GM12878 (cell line): ENCODE measurements around the gene ARPC1B. TPM values are rescaled to one million over a fixed set of nuclear protein-coding genes. Genes with fewer than 3 reads are reported as not detected.

Experiments used
- ATAC-seq: fragments of 200-7000 bp; cut with Tn5 transposase; 3 replicates; pipeline ENCODE4 v1.9.1; 2020; ENCODE audit warnings: mild to moderate bottlenecking, moderate library complexity
- BruUV-seq: library from RNA; stranded (reverse); fragments of 400-500 nt; replicated peaks from 2 replicates; lab custom pipeline; 2021; lab: Mats Ljungman, UMichigan
- CTCF ChIA-PET: fragments of 300-600 bp; sonication (Branson Sonifier 250); formaldehyde crosslinking; extraction: SDS; loops from one replicate; lab custom pipeline; 2021; ENCODE audit warnings: inconsistent platforms; lab: Yijun Ruan, JAX
- POLR2A ChIA-PET: fragments of 350-600 bp; formaldehyde crosslinking; extraction: SDS; loops from one replicate; lab custom pipeline; 2021; ENCODE audit warnings: inconsistent platforms; lab: Charles Lee
- RAD21 ChIA-PET: fragments of 300-600 bp; sonication (Branson Sonifier 250); formaldehyde crosslinking; loops from one replicate; lab custom pipeline; 2023; ENCODE audit warnings: antibody characterized with exemption; ENCODE audit not compliant: unreplicated experiment; lab: Charles Lee
- SMC1A ChIA-PET: fragments of 300-600 bp; sonication (Branson Sonifier 250); formaldehyde crosslinking; loops from one replicate; lab custom pipeline; 2023; ENCODE audit not compliant: unreplicated experiment, uncharacterized antibody; lab: Charles Lee
- DNase-seq: peaks from one replicate; pipeline ENCODE4 v3.0.0-alpha.2; 2011; ENCODE audit warnings: low read depth, low spot score
- FAIRE-seq: peaks from 3 replicates; lab custom pipeline; 2011; peaks lifted over from hg19 to GRCh38; lab: Jason Lieb, UNC
- H2AFZ ChIP-seq: 2 replicates; pipeline ENCODE4 v1.6.0; 2011; ENCODE audit warnings: low read depth, low read length, control low read depth; ENCODE audit not compliant: control insufficient read depth
- H3K27ac ChIP-seq: 2 replicates; pipeline ENCODE4 v1.5.1; 2011; ENCODE audit warnings: control low read depth; ENCODE audit not compliant: control insufficient read depth, insufficient read depth
- H3K27me3 ChIP-seq, 2 experiments: replicated peaks in 1 of 2; 2 replicates each; pipeline versions ENCODE4 v1.6.0 to v1.6.1; 2011; ENCODE audit warnings: low read length in 1 of 2; ENCODE audit not compliant: control insufficient read depth in 2 of 2, insufficient read depth in 2 of 2
- H3K36me3 ChIP-seq, 2 experiments: 2 replicates each; pipeline ENCODE4 v1.5.1; 2011; ENCODE audit warnings: low read length in 1 of 2; ENCODE audit not compliant: control insufficient read depth in 2 of 2, insufficient read depth in 2 of 2
- H3K4me1 ChIP-seq: 2 replicates; pipeline ENCODE4 v1.6.1; 2011; ENCODE audit warnings: mild to moderate bottlenecking, low read length, moderate library complexity, mixed read lengths; ENCODE audit not compliant: control insufficient read depth, insufficient read depth
- H3K4me2 ChIP-seq: 2 replicates; pipeline ENCODE4 v1.6.0; 2011; ENCODE audit warnings: control low read depth; ENCODE audit not compliant: control insufficient read depth, insufficient read depth
- H3K4me3 ChIP-seq: fragments of 200-600 bp; sonication (generic); 2 replicates; pipeline ENCODE4 v1.5.1; 2016
- H3K79me2 ChIP-seq: 2 replicates; pipeline ENCODE4 v1.6.0; 2011; ENCODE audit warnings: low read length; ENCODE audit not compliant: control insufficient read depth, insufficient read depth
- H3K9ac ChIP-seq: 2 replicates; pipeline ENCODE4 v1.8.0; 2011; ENCODE audit warnings: low read length, control low read depth, mixed read lengths; ENCODE audit not compliant: control insufficient read depth, insufficient read depth
- H3K9me3 ChIP-seq: replicated peaks from 3 replicates; pipeline ENCODE4 v1.5.1; 2011; ENCODE audit warnings: mild to moderate bottlenecking, low read length; ENCODE audit not compliant: control insufficient read depth, insufficient read depth
- H4K20me1 ChIP-seq: 2 replicates; pipeline ENCODE4 v1.6.0; 2011; ENCODE audit not compliant: control insufficient read depth, insufficient read depth
- BHLHE40 ChIP-seq, 2 experiments: fragments of 450-650 bp in 1 of 2; IDR thresholded peaks; 2 replicates each; pipeline ENCODE4 v1.6.1; 2011 to 2017; ENCODE audit warnings: low read depth in 2 of 2, borderline replicate concordance in 1 of 2, improper control_type of control experiment in 1 of 2, low read length in 1 of 2, mild to moderate bottlenecking in 1 of 2
- CEBPB ChIP-seq, 2 experiments: fragments of 150-350 bp in 1 of 2; IDR thresholded peaks; 2 replicates each; pipeline ENCODE4 v1.6.1; 2012 to 2014; ENCODE audit warnings: low read depth in 2 of 2, low read length in 2 of 2, borderline replicate concordance in 1 of 2, inconsistent platforms in 1 of 2
- DPF2 ChIP-seq: fragments of 450-650 bp; IDR thresholded peaks from 2 replicates; pipeline ENCODE4 v1.6.1; 2017; ENCODE audit warnings: mild to moderate bottlenecking
- HDAC2 ChIP-seq: fragments of 200-600 bp; sonication (generic); IDR thresholded peaks from 2 replicates; pipeline ENCODE4 v1.6.1; 2017
- IKZF1 ChIP-seq: fragments of 450-650 bp; conservative IDR thresholded peaks from 2 replicates; pipeline ENCODE4 v1.6.1; 2017; ENCODE audit warnings: antibody characterized with exemption, mild to moderate bottlenecking
- KDM1A ChIP-seq: fragments of 200-600 bp; sonication (generic); IDR thresholded peaks from 2 replicates; pipeline ENCODE4 v1.6.1; 2016; ENCODE audit warnings: borderline replicate concordance
- MXI1 ChIP-seq: fragments of 150-350 bp; IDR thresholded peaks from 2 replicates; pipeline ENCODE4 v1.6.1; 2011; ENCODE audit warnings: low read depth, mild to moderate bottlenecking, inconsistent platforms, low read length, improper control_type of control experiment
- NR2C1 ChIP-seq: fragments of 450-650 bp; IDR thresholded peaks from 2 replicates; pipeline ENCODE4 v1.6.1; 2017; ENCODE audit warnings: antibody characterized with exemption, mild to moderate bottlenecking, moderate library complexity
- NR2C2 ChIP-seq: IDR thresholded peaks from 2 replicates; pipeline ENCODE4 v1.6.1; 2011; ENCODE audit warnings: borderline replicate concordance, low read depth; ENCODE audit not compliant: control insufficient read depth, insufficient read length
- NR2F1 ChIP-seq: fragments of 450-650 bp; conservative IDR thresholded peaks from 2 replicates; pipeline ENCODE4 v1.6.1; 2017; ENCODE audit warnings: mild to moderate bottlenecking
- PAX8 ChIP-seq: fragments of 450-650 bp; IDR thresholded peaks from 2 replicates; pipeline ENCODE4 v1.6.1; 2017; ENCODE audit warnings: mild to moderate bottlenecking, moderate library complexity
- PML ChIP-seq: IDR thresholded peaks from 2 replicates; pipeline ENCODE4 v1.6.1; 2012; ENCODE audit warnings: low read length, inconsistent platforms
- RB1 ChIP-seq: fragments of 450-650 bp; formaldehyde crosslinking; IDR thresholded peaks from 2 replicates; pipeline ENCODE4 v1.6.1; 2017; ENCODE audit warnings: mild to moderate bottlenecking, borderline replicate concordance
- RCOR1 ChIP-seq: conservative IDR thresholded peaks from 2 replicates; pipeline ENCODE4 v1.6.1; 2012; ENCODE audit warnings: low read depth, low read length, improper control_type of control experiment
- RELA ChIP-seq: fragments of 450-650 bp; IDR thresholded peaks from 2 replicates; pipeline ENCODE4 v1.8.0; 2014; ENCODE audit warnings: borderline replicate concordance; ENCODE audit not compliant: partially characterized antibody
- WGBS: methylation state at CpG from one replicate; pipeline ENCODE4 v1.1.6; 2016; ENCODE audit warnings: low lambda C conversion rate; ENCODE audit not compliant: insufficient replicate concordance, insufficient coverage; ENCODE audit errors: missing lambda C conversion rate; 5-methylcytosine and 5-hydroxymethylcytosine counted together
- in situ Hi-C: fragments of 300-500 bp; cut with MboI; formaldehyde crosslinking; loops from 9 replicates; pipeline ENCODE4 v1.14.3; 2018; ENCODE audit warnings: mixed read lengths
- intact Hi-C: fragments of 100-400 bp; cut with micrococcal nuclease; formaldehyde crosslinking; loops from one replicate; pipeline ENCODE4 v1.14.2; 2022; ENCODE audit not compliant: unreplicated experiment
- polyA plus RNA-seq, 11 experiments: library from polyadenylated mRNA; depleted of rRNA in 4 of 11; unstranded in 6 of 11; stranded (reverse) in 5 of 11; fragments of >200 nt; fragmentation: Nextera tagmentation in 4 of 11; fragmentation: Illumina TruSeq in 1 of 11; extraction: Ambion mirVana in 4 of 11; extraction: Trizol in 1 of 11; gene quantifications; 1 replicate in 1 of 11; 2 replicates in 10 of 11; pipeline versions ENCODE4 v1.2.1 to v1.2.3, GENCODE V29; 2011 to 2016; ENCODE audit warnings: inconsistent platforms in 2 of 11, missing spikeins in 2 of 11, low read depth in 1 of 11
- total RNA-seq, 4 experiments: library from RNA; depleted of rRNA in 3 of 4; stranded (reverse); fragments of >200 nt in 3 of 4; fragmentation: Illumina TruSeq in 1 of 4; extraction: Trizol in 1 of 4; gene quantifications; 2 replicates each; pipeline versions ENCODE4 v1.2.1 to v1.2.3, GENCODE V29; 2013 to 2021

The ARPC1B gene
- total and polyA plus RNA-seq, 10 of the 15 experiments (the other 5 are each of a cell fraction or from before 2014, with no cell fraction given): 14.1 to 762 (median 387) TPM

DNA sequence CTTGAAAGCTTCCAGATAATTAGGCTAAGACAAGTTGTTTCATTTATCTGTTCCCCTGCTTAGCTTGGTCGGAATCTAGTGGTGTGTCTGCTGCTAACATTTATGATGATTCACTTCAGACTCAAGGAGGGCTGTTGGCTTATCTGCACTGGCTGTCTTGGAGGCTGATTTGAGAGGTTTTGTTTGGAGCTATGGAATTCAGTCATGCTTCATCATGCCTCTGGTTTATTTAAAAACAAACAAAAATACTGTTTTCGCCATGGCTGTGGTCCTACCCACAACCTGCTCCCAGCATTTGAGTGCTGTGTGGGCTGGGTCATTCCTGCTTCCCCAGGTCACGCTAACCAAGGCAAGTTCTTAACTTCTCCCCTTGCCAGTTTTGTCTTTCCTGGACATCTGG lies 11.7 kb upstream of the ARPC1B start:
- Histone ChIP-seq H3K9ac (no peak overlapping the region), H3K27me3 (no peaks in the 10 kb centered on the region), H3K27ac (no peak overlapping the region), H3K36me3 (peaks cover 22 to 40% of the 10 kb centered on the region in 2 experiments), H3K4me1 (no peaks in the 10 kb centered on the region), H3K4me2 (no peak overlapping the region), H4K20me1 (no peaks in the 10 kb centered on the region), H3K9me3 (no peaks in the 10 kb centered on the region), H2AFZ (no peak overlapping the region), H3K79me2 (no peaks in the 10 kb centered on the region), H3K4me3 (no peak overlapping the region)
- intact Hi-C loops: no loop called here
- FAIRE-seq (no peak), DNase-seq (no peak), ATAC-seq (no peak)
- ChIA-PET CTCF (no interaction called here), RAD21 (no interaction called here), POLR2A (no interaction called here), SMC1A (no interaction called here)
- no TSS peak for BruUV-seq
- TF ChIP-seq CEBPB (IDR thresholded peaks at IDR 0.05; ENCODE audit: borderline replicate concordance in 1 of 2, low read depth in 2 of 2, low read length in 2 of 2) (no peak), NR2C2 (no peak), KDM1A (no peak), RELA (no peak), MXI1 (no peak), PAX8 (no peak), DPF2 (no peak), IKZF1 (no peak), HDAC2 (no peak), RB1 (no peak), PML (no peak), BHLHE40 (IDR thresholded peaks at IDR 0.05; ENCODE audit: borderline replicate concordance in 1 of 2, low read depth in 2 of 2, low read length in 1 of 2) (no peak), RCOR1 (no peak), NR2F1 (no peak), NR2C1 (no peak)
- in situ Hi-C loops: no loop called here
- 96% methylated on average over 3 of the region's 3 CpGs for WGBS
